H9 (cell line): ENCODE results near the gene CCDC186. TPM values are rescaled to one million over a fixed set of nuclear protein-coding genes. Genes with fewer than 3 reads are reported as not detected.

Experiments used
- DNase-seq: peaks from one replicate; pipeline ENCODE4 v3.0.0-alpha.2; 2017
- H2AFZ ChIP-seq: one replicate; pipeline ENCODE4 v1.6.1; 2013; ENCODE audit warnings: mild to moderate bottlenecking, low read length, control low read depth, moderate library complexity
- H2AK5ac ChIP-seq: 2 replicates; pipeline ENCODE4 v1.6.1; 2013; ENCODE audit warnings: low read length, control low read depth, mixed read lengths; ENCODE audit not compliant: insufficient read length
- H2BK120ac ChIP-seq: one replicate; pipeline ENCODE4 v1.6.1; 2013; ENCODE audit warnings: low read depth, mild to moderate bottlenecking, low read length, control low read depth, inconsistent platforms; ENCODE audit not compliant: poor library complexity, severe bottlenecking
- H2BK12ac ChIP-seq: 2 replicates; pipeline ENCODE4 v1.6.1; 2013; ENCODE audit warnings: low read length, control low read depth, mixed read lengths, low read depth; ENCODE audit not compliant: insufficient read length
- H2BK15ac ChIP-seq: 2 replicates; pipeline ENCODE4 v1.6.1; 2013; ENCODE audit warnings: low read depth, low read length, control low read depth
- H2BK20ac ChIP-seq: one replicate; pipeline ENCODE4 v1.6.1; 2013; ENCODE audit warnings: low read depth, mild to moderate bottlenecking, low read length, control low read depth, inconsistent platforms; ENCODE audit not compliant: poor library complexity, severe bottlenecking
- H2BK5ac ChIP-seq: 2 replicates; pipeline ENCODE4 v1.6.1; 2013; ENCODE audit warnings: low read length, control low read depth, mixed read lengths; ENCODE audit not compliant: insufficient read length
- H3K14ac ChIP-seq: 2 replicates; pipeline ENCODE4 v1.6.1; 2013; ENCODE audit warnings: low read length, control low read depth; ENCODE audit not compliant: insufficient read depth
- H3K18ac ChIP-seq: 2 replicates; pipeline ENCODE4 v1.6.1; 2013; ENCODE audit warnings: low read depth, mild to moderate bottlenecking, mixed read lengths, low read length, control low read depth; ENCODE audit not compliant: insufficient read length
- H3K23ac ChIP-seq: 2 replicates; pipeline ENCODE4 v1.6.1; 2013; ENCODE audit warnings: low read length, control low read depth, mixed read lengths, low read depth; ENCODE audit not compliant: insufficient read length
- H3K23me2 ChIP-seq: 2 replicates; pipeline ENCODE4 v1.6.1; 2013; ENCODE audit warnings: low read depth, mild to moderate bottlenecking, mixed read lengths, low read length, control low read depth; ENCODE audit not compliant: insufficient read length, poor library complexity, severe bottlenecking
- H3K27ac ChIP-seq: 2 replicates; pipeline ENCODE4 v1.5.1; 2013; ENCODE audit warnings: low read length, control low read depth, mixed read lengths, low read depth; ENCODE audit not compliant: insufficient read length
- H3K27me3 ChIP-seq: 2 replicates; pipeline ENCODE4 v1.6.1; 2013; ENCODE audit warnings: low read length, control low read depth, inconsistent platforms; ENCODE audit not compliant: insufficient read depth
- H3K4ac ChIP-seq: 2 replicates; pipeline ENCODE4 v1.6.1; 2013; ENCODE audit warnings: low read depth, mild to moderate bottlenecking, control low read depth, inconsistent platforms, low read length, moderate library complexity
- H3K4me1 ChIP-seq: 2 replicates; pipeline ENCODE4 v1.6.1; 2013; ENCODE audit warnings: low read length, control low read depth, inconsistent platforms; ENCODE audit not compliant: insufficient read depth
- H3K4me2 ChIP-seq: 2 replicates; pipeline ENCODE4 v1.6.1; 2013; ENCODE audit warnings: low read length, control low read depth, mixed read lengths; ENCODE audit not compliant: insufficient read length, insufficient read depth
- H3K56ac ChIP-seq: 2 replicates; pipeline ENCODE4 v1.6.1; 2013; ENCODE audit warnings: low read depth, mild to moderate bottlenecking, mixed read lengths, low read length, control low read depth; ENCODE audit not compliant: insufficient read length
- H3K79me1 ChIP-seq: 2 replicates; pipeline ENCODE4 v1.6.1; 2013; ENCODE audit warnings: low read depth, mild to moderate bottlenecking, moderate library complexity, low read length, control low read depth, inconsistent platforms; ENCODE audit not compliant: insufficient read depth, poor library complexity, severe bottlenecking
- H3K79me2 ChIP-seq: 2 replicates; pipeline ENCODE4 v1.6.1; 2013; ENCODE audit warnings: low read length, control low read depth, inconsistent platforms; ENCODE audit not compliant: insufficient read depth
- H3K9ac ChIP-seq: 2 replicates; pipeline ENCODE4 v1.6.1; 2013; ENCODE audit warnings: low read length, control low read depth, mixed read lengths; ENCODE audit not compliant: insufficient read length; ENCODE audit errors: extremely low read depth
- H3K9me3 ChIP-seq: one replicate; pipeline ENCODE4 v1.6.1; 2013; ENCODE audit warnings: low read depth, low read length, inconsistent platforms; ENCODE audit not compliant: control insufficient read depth
- H3T11ph ChIP-seq: one replicate; pipeline ENCODE4 v1.6.1; 2013; ENCODE audit warnings: mild to moderate bottlenecking, low read length, control low read depth, inconsistent platforms
- H4K20me1 ChIP-seq: one replicate; pipeline ENCODE4 v1.6.1; 2013; ENCODE audit not compliant: control insufficient read depth, insufficient read length, insufficient read depth
- H4K5ac ChIP-seq: 2 replicates; pipeline ENCODE4 v1.6.1; 2013; ENCODE audit warnings: low read depth, mild to moderate bottlenecking, mixed read lengths, low read length, control low read depth; ENCODE audit not compliant: insufficient read length
- H4K8ac ChIP-seq: replicated peaks from 2 replicates; pipeline ENCODE4 v1.6.1; 2013; ENCODE audit warnings: low read length, control low read depth, mixed read lengths, low read depth; ENCODE audit not compliant: insufficient read length
- H4K91ac ChIP-seq: 2 replicates; pipeline ENCODE4 v1.6.1; 2013; ENCODE audit warnings: low read depth, mild to moderate bottlenecking, moderate library complexity, mixed read lengths, low read length, control low read depth; ENCODE audit not compliant: insufficient read length
- H3K27ac Mint-ChIP-seq, 3 experiments: 2 replicates in 2 of 3; 3 replicates in 1 of 3; pipeline ENCODE4 v1.8.0; 2020 to 2021; ENCODE audit warnings: mixed read lengths in 3 of 3, mild to moderate bottlenecking in 1 of 3, moderate library complexity in 1 of 3
- H3K27me3 Mint-ChIP-seq: 2 replicates; pipeline ENCODE4 v1.8.0; 2021; ENCODE audit warnings: low read depth, mild to moderate bottlenecking, moderate library complexity, mixed read lengths
- H3K36me3 Mint-ChIP-seq, 3 experiments: 2 replicates in 2 of 3; 3 replicates in 1 of 3; pipeline ENCODE4 v1.8.0; 2020 to 2021; ENCODE audit warnings: low read depth in 3 of 3, mixed read lengths in 3 of 3; ENCODE audit not compliant: insufficient read depth in 1 of 3
- H3K4me1 Mint-ChIP-seq, 2 experiments: 2 replicates each; pipeline ENCODE4 v1.8.0; 2020; ENCODE audit warnings: mixed read lengths in 2 of 2
- H3K4me3 Mint-ChIP-seq, 2 experiments: 2 replicates in 1 of 2; 3 replicates in 1 of 2; pipeline ENCODE4 v1.8.0; 2020 to 2021; ENCODE audit warnings: mild to moderate bottlenecking in 2 of 2, mixed read lengths in 2 of 2, moderate library complexity in 1 of 2
- H3K9me3 Mint-ChIP-seq, 2 experiments: 2 replicates in 1 of 2; 3 replicates in 1 of 2; pipeline ENCODE4 v1.8.0; 2020; ENCODE audit warnings: mild to moderate bottlenecking in 2 of 2, mixed read lengths in 2 of 2, moderate library complexity in 1 of 2
- WGBS: extraction: QIAGEN DNeasy Blood & Tissue Kit; methylation state at CpG from one replicate; pipeline ENCODE4 v1.1.7; 2013; ENCODE audit warnings: missing lambda C conversion rate, low lambda C conversion rate, mixed read lengths; ENCODE audit not compliant: insufficient read length; ENCODE audit errors: extremely low coverage; 5-methylcytosine and 5-hydroxymethylcytosine counted together
- total RNA-seq: library from RNA; stranded (reverse); gene quantifications from 2 replicates; pipeline ENCODE4 v1.2.1, GENCODE V29; 2021
- TF ChIP-seq, protein P1 (sequence below): fragments of 200-600 bp; sonication (generic); conservative IDR thresholded peaks from 3 replicates; pipeline ENCODE4 v1.8.0; 2021; ENCODE audit warnings: antibody characterized with exemption, mild to moderate bottlenecking

The CCDC186 gene
- total RNA-seq, 1 experiment from 2014 or later: 16.7 TPM

GRCh38 chr10:114138581-114138980 is 35.4 kb downstream of the CCDC186 start:
- Mint-ChIP-seq H3K4me3 (no peak overlapping the region), H3K27me3 (no peaks in the 10 kb centered on the region)
- no peak overlapping the region for H3T11ph ChIP-seq

More at GRCh38 chr10:114138581-114138980, 35.4 kb downstream of the CCDC186 start:
- H3K27ac ChIP-seq: no peak overlapping the region
- H3K36me3 Mint-ChIP-seq: peaks cover 5 to 43% (median 31%) of the 10 kb centered on the region in 3 experiments; a peak in 6 of 7 replicates
- H3K27ac Mint-ChIP-seq: 0 out of 7 replicates have a peak overlapping the region, but pooled peaks of 1 of the 3 experiments have one; percentile 16
- no peak overlapping the region for H2AFZ ChIP-seq
- no peak overlapping the region for H3K18ac ChIP-seq
- no peak overlapping the region for H3K56ac ChIP-seq
- H4K20me1 ChIP-seq: no peaks in the 10 kb centered on the region
- H3K4me1 ChIP-seq: no peaks in the 10 kb centered on the region
- H3K4me2 ChIP-seq: no peak overlapping the region
- no peaks in the 10 kb centered on the region for H3K4me1 Mint-ChIP-seq
- H3K79me1 ChIP-seq: no peaks in the 10 kb centered on the region
- no peaks in the 10 kb centered on the region for H3K9me3 ChIP-seq
- H2BK5ac ChIP-seq: no peak overlapping the region
- H3K4ac ChIP-seq: no peak overlapping the region
- WGBS: no CpG with 5 or more reads among the region's 3 CpGs
- H2BK120ac ChIP-seq: no peak overlapping the region
- no peak overlapping the region for H3K23ac ChIP-seq
- no peak overlapping the region for H2BK20ac ChIP-seq
- H3K9ac ChIP-seq: no peak overlapping the region
- H3K14ac ChIP-seq: no peak overlapping the region
- DNase-seq: no peak
- no peak overlapping the region for H2BK12ac ChIP-seq
- no peak overlapping the region for H4K91ac ChIP-seq
- no peaks in the 10 kb centered on the region for H3K9me3 Mint-ChIP-seq
- no peak overlapping the region for H4K5ac ChIP-seq
- no peaks in the 10 kb centered on the region for H3K23me2 ChIP-seq
- no peak overlapping the region for H2AK5ac ChIP-seq
- no peak overlapping the region for H4K8ac ChIP-seq
- TF ChIP-seq, protein P1, sequence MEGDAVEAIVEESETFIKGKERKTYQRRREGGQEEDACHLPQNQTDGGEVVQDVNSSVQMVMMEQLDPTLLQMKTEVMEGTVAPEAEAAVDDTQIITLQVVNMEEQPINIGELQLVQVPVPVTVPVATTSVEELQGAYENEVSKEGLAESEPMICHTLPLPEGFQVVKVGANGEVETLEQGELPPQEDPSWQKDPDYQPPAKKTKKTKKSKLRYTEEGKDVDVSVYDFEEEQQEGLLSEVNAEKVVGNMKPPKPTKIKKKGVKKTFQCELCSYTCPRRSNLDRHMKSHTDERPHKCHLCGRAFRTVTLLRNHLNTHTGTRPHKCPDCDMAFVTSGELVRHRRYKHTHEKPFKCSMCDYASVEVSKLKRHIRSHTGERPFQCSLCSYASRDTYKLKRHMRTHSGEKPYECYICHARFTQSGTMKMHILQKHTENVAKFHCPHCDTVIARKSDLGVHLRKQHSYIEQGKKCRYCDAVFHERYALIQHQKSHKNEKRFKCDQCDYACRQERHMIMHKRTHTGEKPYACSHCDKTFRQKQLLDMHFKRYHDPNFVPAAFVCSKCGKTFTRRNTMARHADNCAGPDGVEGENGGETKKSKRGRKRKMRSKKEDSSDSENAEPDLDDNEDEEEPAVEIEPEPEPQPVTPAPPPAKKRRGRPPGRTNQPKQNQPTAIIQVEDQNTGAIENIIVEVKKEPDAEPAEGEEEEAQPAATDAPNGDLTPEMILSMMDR: no peak
- H2BK15ac ChIP-seq: no peak overlapping the region
- H3K27me3 ChIP-seq: no peaks in the 10 kb centered on the region
- H3K79me2 ChIP-seq: no peaks in the 10 kb centered on the region
